Stimulated activated CD8-positive, alpha-beta memory T cell treated with anti-CD3 and anti-CD28 coated beads, Interleukin-12 subunit alpha, Interleukin-12 subunit beta, amount 100 ng/mL, for 1 hour (primary cell): ENCODE data around the gene MATK.

ENCODE experiments used
- DNase-seq: peaks from one replicate; pipeline ENCODE4 v3.0.0-alpha.2; 2020; ENCODE audit warnings: low read depth

MATK gene

GRCh38 chr19:3788996-3789778, 3.0 kb upstream of the MATK start:
- no peak for DNase-seq

DNA sequence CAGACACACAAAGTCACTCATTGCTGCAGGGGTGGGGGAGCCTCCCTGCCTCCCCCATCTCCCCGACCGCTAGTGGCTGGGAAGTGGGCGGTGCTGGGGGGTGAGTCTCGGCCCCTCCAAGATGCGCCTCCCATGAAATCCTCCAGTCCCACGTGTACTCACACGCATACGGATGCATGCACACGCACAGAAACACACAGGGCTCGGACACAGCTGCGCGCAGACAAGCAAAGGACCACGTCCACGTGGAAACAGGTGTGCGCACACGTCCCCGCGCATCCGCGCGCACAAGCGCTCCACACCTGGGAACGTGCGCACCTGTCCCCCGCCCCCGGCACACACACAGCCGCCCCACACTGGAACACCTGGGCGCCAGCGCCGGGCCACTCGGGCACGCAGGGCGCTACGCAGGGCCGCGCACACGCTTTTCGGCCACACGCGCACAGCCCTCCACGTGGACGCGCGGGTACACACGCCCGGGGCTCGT, 687 bp downstream of the MATK start:
- DNase-seq = no peak

DNA sequence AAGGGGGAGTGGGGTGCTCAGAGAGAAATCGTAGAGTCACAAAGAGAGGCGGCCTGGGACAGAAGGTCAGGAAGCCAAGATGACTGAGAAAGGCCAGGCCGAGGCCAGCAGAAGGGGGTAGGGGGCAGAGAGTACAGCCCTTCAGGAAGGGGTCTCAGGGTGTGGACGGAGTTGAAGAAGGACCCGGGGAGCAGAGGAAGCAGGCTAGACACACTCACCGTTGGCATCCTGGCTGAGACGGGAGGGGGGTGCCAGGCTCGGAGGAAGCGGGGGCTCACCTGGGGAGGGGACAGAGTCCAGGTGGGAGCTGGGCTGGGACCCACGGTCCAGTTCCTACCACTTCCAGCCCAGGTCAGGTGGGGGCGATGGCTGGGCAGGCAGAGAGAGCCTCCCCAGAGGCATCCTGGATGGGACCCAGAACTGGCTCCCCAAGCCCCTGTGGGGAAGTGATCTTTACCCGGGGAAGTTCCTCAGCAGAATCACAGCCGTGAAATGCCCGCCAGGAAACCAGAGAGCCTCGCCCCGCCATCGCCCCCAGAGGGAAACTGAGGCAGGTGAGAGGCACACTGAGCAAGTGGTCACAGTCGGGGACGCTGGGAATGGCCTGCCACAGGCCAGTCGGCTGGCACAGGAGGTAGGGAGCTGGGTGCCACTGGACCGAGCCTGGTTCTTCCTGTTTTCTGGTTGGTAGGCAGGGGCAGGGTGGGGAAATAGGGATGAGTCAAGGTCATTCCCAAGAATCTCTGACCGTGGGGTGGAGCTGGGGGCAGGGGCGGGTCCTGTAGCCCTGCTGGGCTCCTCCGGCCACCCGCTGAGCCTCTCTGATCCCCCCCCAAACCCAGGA, 1.4 kb downstream of the MATK start:
- DNase-seq = no peak

- no peak for DNase-seq
Observed at GRCh38 chr19:3783660-3784584, 2.3 kb downstream of the MATK start.

GRCh38 chr19:3782903-3783302, 3.3 kb downstream of the MATK start:
- no peak for DNase-seq

DNA sequence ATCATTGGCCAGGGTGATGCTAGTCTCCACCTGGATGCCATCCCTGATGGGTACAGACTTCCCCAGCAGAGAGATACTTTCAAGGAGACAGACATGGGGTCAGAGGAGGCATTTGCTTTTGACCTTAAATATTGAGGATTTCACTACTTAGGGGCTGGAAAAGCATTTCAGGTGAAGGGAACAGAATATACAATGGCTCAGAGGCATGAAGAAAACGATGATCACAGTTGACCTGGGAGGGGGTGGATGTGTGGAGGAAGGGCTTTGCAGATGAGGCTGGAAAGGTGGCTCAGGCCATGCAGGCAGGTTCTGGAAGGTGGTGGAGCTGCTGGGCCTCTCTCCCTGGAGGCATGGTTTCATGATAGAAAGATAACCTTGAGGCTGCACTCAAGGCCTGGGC, 3.9 kb downstream of the MATK start:
- no peak for DNase-seq

GRCh38 chr19:3781603-3782002, 4.6 kb downstream of the MATK start:
- no peak for DNase-seq

DNA sequence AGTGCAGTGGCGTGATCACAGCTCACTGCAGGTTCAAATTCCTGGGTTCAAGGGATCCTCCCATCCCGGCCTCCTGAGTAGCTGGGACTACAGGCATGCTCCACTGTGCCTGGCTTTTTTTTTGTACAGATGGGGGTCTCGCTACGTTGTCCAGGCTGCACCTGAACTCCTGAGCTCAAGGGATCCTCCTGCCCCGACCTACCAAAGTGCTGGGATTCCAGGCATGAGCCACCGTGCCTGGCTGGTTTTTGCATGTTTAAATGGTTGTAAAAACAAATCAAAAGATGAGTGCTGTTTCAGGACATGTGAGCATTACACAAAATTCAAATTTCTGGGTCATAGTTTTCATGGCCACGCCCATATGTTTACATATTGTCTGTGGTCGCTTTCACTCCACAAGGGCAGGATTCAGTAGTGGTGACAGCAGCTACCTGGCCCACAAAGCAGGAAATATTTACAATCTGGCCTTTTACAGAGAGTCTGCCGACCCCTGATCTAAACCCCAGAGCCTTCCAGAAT, 5.3 kb downstream of the MATK start:
- DNase-seq = no peak

GRCh38 chr19:3778899-3779723, 7.1 kb downstream of the MATK start:
- no peak for DNase-seq

DNA sequence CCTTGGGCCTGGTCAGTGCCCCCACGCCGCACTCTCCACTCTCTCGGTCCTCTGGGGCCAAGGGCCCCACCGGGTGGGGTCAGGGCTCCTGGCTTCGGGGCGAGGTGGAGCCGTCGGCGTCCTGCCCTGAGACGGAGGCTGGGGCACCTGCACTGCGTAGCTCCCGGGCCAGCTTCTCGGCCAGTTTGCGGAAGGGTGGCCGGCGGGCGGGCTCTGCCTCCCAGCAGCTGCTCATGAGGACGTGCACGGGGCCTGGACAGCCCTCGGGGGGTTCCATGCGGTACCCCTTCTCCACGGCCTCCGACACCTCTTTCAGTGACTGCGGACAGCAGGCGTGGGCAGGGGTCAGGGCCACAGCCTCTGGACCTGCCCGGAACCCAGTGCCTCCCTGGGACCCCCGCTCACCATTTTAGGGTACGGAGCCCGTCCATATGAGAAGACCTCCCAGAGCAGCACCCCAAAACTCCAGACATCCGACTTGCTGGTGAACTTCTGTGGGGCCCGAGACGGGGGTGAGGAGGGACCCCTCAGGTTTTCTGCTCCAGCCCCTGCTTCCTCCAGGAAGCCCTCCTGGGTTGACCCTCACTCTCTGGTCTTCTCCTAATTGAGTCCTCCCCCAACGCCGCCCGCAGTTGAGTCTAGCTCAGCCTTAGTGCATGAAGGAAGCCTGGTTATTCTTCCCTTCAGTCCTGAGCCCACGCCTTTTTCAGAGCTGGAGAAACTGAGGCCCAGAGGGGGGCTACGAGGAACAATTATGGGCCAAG, 7.9 kb downstream of the MATK start:
- DNase-seq = no peak

- no peak for DNase-seq
Observed at GRCh38 chr19:3776479-3777040, 9.6 kb downstream of the MATK start.

DNA sequence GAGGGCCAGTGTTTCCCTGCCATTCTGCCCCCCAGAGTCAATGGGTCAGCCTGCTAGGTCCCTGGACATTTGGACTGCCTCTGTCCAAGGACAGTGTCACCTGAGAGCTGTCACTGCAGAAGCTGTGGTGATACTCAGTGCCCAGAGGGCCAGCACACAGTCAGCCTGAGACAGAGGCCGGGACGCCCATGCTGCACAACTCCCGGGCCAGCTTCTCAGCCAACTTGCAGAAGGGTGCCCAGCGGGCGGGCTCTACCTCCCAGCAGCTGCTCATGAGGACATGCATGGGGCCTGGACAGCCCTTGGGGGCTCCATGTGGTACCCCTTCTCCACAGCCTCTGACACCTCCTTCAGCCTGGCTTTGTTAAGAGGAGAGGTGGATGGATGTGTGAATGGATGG, 10.3 kb downstream of the MATK start:
- no peak for DNase-seq

GRCh38 chr19:3775374-3775711, 10.8 kb downstream of the MATK start:
- DNase-seq = no peak

- no peak for DNase-seq
Observed at GRCh38 chr19:3774621-3775373, 11.4 kb downstream of the MATK start.

DNA sequence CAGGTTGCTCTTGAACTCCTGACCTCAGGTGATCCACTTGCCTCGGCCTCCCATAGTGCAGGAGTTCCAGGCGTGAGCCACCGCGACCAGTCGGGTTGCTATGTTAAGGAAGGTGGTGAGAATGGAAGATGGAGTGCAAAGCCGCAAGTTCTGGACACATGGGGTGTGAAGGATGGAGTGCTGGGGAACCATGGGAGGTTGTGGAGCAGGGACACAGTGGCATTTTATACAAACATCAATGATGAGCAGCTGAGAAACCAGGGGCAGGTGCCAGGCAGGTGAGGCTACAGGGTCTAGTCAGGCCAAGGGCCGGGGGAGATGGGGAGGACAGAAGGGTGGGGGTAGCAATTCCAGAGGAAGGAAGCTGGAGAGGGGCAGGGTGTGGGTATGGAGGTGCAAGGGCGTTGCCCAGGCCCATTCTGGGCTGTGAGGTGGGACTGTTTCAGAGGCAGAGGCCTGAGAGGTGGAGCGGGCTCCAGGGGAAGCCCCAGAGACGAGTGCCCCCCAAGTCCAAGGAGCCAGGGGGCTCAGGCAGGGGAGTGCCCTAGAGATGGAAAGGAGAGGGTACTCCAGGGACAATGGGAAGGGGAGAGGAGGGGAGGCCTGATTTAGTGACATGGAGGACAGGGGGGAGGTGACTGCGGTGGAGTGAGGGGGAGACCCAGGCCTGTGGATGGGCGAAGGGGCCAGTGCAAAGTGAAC, 12.2 kb downstream of the MATK start:
- no peak for DNase-seq

GRCh38 chr19:3771906-3772455, 14.2 kb downstream of the MATK start, which contains the start of gene RAX2:
Gene RAX2, minus strand, starts transcription at chr19:3772228. Its CDS starts 486 bp downstream, at chr19:3771742.
- DNase-seq = no peak

DNA sequence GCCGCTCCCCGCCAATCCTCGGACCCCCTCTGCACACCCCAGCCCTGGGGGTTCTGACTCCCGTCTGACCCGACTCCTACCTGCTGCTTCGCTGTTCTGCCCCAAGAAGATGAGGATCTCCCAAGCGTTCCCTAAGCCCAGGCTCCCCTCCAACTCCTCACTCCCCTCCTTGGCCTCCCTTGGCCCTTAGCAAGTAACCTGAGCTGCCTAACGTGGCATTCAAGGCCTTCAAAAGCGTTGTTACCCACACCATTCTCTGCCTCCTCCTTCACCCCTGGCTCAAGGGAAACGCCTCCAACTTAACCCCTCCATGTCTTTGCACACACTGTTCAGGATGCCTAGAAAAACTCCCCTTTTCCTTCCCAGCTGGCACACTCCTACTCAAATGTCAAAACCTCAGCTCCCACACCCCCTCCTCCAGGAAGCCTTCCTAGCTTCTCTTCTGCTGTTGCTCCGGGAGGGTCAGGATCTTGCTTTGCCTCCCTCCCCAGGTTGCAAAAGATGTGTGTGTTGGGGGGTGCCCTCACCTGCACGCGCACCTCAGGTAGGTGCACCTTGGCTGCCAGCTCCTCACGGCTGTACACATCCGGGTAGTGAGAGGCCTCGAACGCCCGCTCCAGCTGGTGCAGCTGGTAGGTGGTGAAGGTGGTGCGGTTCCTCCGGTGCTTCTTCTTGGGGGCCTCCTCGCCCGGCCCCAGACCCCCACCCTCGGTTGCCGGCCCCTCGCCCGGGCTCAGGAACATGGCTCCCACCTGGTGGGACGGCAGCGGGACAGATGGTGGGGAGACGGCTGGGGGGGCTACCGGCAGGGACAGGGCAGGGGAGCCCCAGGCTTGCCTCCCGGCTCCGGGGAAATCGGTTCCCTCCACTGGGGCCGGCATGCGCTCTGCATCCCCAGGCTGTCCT, 14.9 kb downstream of the MATK start:
- DNase-seq = no peak
